ENCODE data around the gene GAN. TPM values are rescaled to one million over a fixed set of nuclear protein-coding genes. Genes with fewer than 3 reads are reported as not detected.

The GAN gene
- total RNA-seq, 2 experiments from 2014 or later = 4.5 to 4.7 TPM

GRCh38 chr16:81435103-81435502 lies 120.3 kb downstream of the GAN start:
- Mint-ChIP-seq H3K4me3 (no peak overlapping the region), H3K9me3 (no peaks in the 10 kb centered on the region), H3K27ac (no peak overlapping the region), H3K27me3 (no peaks in the 10 kb centered on the region), H3K4me1 (ENCODE audit: low read depth) (no peaks in the 10 kb centered on the region), H3K36me3 (ENCODE audit: low read depth) (no peaks in the 10 kb centered on the region)
- ATAC-seq (ENCODE audit: poor library complexity) = no peak
- ChIA-PET CTCF (no interaction called here), POLR2A (no interaction called here)
- H3K4me1 ChIP-seq (ENCODE audit: insufficient read depth, low read length) = no peaks in the 10 kb centered on the region
- H3K4me3 ChIP-seq (ENCODE audit: low read length) = no peak overlapping the region
- no peaks in the 10 kb centered on the region for H3K36me3 ChIP-seq (ENCODE audit: insufficient read depth, low read length)
- DNase-seq = no peak
- TF ChIP-seq, protein P1, sequence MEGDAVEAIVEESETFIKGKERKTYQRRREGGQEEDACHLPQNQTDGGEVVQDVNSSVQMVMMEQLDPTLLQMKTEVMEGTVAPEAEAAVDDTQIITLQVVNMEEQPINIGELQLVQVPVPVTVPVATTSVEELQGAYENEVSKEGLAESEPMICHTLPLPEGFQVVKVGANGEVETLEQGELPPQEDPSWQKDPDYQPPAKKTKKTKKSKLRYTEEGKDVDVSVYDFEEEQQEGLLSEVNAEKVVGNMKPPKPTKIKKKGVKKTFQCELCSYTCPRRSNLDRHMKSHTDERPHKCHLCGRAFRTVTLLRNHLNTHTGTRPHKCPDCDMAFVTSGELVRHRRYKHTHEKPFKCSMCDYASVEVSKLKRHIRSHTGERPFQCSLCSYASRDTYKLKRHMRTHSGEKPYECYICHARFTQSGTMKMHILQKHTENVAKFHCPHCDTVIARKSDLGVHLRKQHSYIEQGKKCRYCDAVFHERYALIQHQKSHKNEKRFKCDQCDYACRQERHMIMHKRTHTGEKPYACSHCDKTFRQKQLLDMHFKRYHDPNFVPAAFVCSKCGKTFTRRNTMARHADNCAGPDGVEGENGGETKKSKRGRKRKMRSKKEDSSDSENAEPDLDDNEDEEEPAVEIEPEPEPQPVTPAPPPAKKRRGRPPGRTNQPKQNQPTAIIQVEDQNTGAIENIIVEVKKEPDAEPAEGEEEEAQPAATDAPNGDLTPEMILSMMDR (IDR thresholded peaks at IDR 0.05) = no peak
- H3K9me3 ChIP-seq (ENCODE audit: control insufficient read depth in 1 of 2, insufficient read depth in 1 of 2, low read length in 2 of 2) = no peaks in the 10 kb centered on the region
- H3K27ac ChIP-seq (ENCODE audit: low read depth in 1 of 2, low read length in 2 of 2) = no peak overlapping the region
- no peaks in the 10 kb centered on the region for H3K27me3 ChIP-seq (ENCODE audit: control insufficient read depth in 1 of 2, insufficient read depth in 2 of 2, low read length in 2 of 2)
- intact Hi-C loops (cut with DNase I, micrococcal nuclease) = no loop called here

GRCh38 chr16:81435567-81435966 lies 120.8 kb downstream of the GAN start:
- H3K36me3 Mint-ChIP-seq (ENCODE audit: low read depth) = no peaks in the 10 kb centered on the region
- no peaks in the 10 kb centered on the region for H3K36me3 ChIP-seq (ENCODE audit: insufficient read depth, low read length)
- H3K9me3 ChIP-seq (ENCODE audit: control insufficient read depth in 1 of 2, insufficient read depth in 1 of 2, low read length in 2 of 2) = no peaks in the 10 kb centered on the region
- no peaks in the 10 kb centered on the region for H3K27me3 ChIP-seq (ENCODE audit: control insufficient read depth in 1 of 2, insufficient read depth in 2 of 2, low read length in 2 of 2)
- no peak overlapping the region for H3K4me3 Mint-ChIP-seq
- H3K27ac Mint-ChIP-seq = no peak overlapping the region
- ChIA-PET CTCF (no interaction called here), POLR2A (no interaction called here)
- ATAC-seq (ENCODE audit: poor library complexity) = no peak
- no peaks in the 10 kb centered on the region for H3K9me3 Mint-ChIP-seq
- H3K4me1 ChIP-seq (ENCODE audit: insufficient read depth, low read length) = no peaks in the 10 kb centered on the region
- H3K27ac ChIP-seq (ENCODE audit: low read depth in 1 of 2, low read length in 2 of 2) = no peak overlapping the region
- no peaks in the 10 kb centered on the region for H3K27me3 Mint-ChIP-seq
- intact Hi-C loops (cut with DNase I, micrococcal nuclease) = no loop called here
- DNase-seq = no peak
- no peak overlapping the region for H3K4me3 ChIP-seq (ENCODE audit: low read length)
- TF ChIP-seq, protein P1 (IDR thresholded peaks at IDR 0.05) = no peak
- no peaks in the 10 kb centered on the region for H3K4me1 Mint-ChIP-seq (ENCODE audit: low read depth)

DNA sequence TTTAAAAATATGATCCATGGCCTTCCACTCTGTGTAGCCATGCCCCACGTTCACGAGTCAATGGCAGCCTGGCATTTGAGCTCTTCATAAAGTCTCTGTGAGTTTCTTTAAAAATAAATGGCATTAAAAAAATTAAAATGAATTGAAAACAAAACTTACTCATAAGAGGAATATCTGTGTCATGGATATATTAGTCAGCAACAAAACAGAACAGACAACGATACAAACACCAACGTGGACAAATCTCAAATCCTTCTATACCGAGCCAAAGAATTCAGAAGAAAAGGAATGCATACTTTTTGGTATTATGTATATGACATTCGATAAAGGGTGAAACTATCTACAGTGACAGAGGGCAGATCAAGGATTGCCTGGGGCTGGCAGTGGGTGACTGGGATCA lies 121.6 kb downstream of the GAN start:
- H3K27me3 Mint-ChIP-seq = no peaks in the 10 kb centered on the region
- H3K27ac Mint-ChIP-seq = no peak overlapping the region
- no peak for ATAC-seq (ENCODE audit: poor library complexity)

More for the DNA sequence above, 121.6 kb downstream of the GAN start:
- no peak for DNase-seq
- no peaks in the 10 kb centered on the region for H3K9me3 ChIP-seq (ENCODE audit: control insufficient read depth in 1 of 2, insufficient read depth in 1 of 2, low read length in 2 of 2)
- intact Hi-C loops (cut with DNase I, micrococcal nuclease) = no loop called here
- H3K27me3 ChIP-seq (ENCODE audit: control insufficient read depth in 1 of 2, insufficient read depth in 2 of 2, low read length in 2 of 2) = no peaks in the 10 kb centered on the region
- ChIA-PET CTCF (no interaction called here), POLR2A (no interaction called here)
- Mint-ChIP-seq H3K4me3 (no peak overlapping the region), H3K36me3 (ENCODE audit: low read depth) (no peaks in the 10 kb centered on the region), H3K9me3 (no peaks in the 10 kb centered on the region), H3K4me1 (ENCODE audit: low read depth) (no peaks in the 10 kb centered on the region)
- H3K27ac ChIP-seq (ENCODE audit: low read depth in 1 of 2, low read length in 2 of 2) = no peak overlapping the region
- TF ChIP-seq, protein P1 (IDR thresholded peaks at IDR 0.05) = no peak
- no peaks in the 10 kb centered on the region for H3K4me1 ChIP-seq (ENCODE audit: insufficient read depth, low read length)
- H3K4me3 ChIP-seq (ENCODE audit: low read length) = no peak overlapping the region
- H3K36me3 ChIP-seq (ENCODE audit: insufficient read depth, low read length) = no peaks in the 10 kb centered on the region
